ENCODE measurements around the gene TMEM235. TPM values are rescaled to one million over a fixed set of nuclear protein-coding genes. Genes with fewer than 3 reads are reported as not detected.

TMEM235 gene
- not detected for polyA plus RNA-seq (2012; ENCODE audit: insufficient read depth, insufficient read length, low read depth)

DNA sequence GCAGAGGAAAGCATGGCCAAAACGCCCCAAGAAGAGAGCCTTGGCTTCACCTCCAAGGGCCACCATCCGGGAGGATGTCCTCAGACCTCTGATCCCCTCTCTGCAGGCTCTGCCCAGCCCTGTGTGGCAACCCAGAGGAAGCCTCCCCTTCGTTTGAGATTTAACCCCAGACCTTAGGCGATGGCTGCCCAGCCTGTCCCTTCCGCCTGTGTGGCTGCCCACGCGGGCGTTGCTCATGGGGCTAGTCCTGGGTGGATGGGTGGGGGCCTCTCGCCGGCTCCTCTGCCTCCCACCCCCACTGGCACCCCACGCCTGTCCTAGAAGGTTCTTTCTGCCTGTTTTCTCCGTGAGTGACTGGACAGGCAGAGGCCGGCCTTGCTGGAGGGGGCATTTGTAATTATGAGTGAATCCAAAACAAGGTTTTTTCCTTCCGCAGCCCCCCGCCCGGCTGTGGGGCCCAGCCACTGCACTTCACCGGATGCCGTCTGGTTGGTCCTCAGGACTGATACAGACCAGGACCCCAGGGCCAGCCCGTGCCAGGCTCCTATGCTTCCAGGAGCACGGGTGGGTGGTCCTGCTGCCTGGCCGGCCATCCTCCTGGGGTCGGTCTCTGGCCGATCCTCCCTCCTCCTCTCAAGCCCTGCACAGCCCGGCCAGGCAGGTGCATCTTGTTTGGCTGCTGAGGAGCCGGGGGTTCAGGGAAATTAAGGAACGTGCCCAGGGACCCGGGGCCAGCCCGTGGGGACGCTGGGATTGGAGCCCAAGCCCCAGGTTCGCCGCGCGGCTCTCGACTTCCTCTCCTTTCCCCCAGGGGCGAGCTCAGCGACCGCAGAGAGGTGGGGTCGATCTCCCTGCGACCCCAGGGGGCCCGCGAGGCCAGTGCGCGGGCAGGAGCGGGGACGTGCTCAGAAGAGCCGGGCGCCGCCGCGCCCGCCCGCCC, at the start of gene TMEM235:
Gene TMEM235 (plus strand): TSS at position 636 of the 940 bp plus-strand sequence. CDS start 393 bp downstream, outside the sequence.
- no peak for DNase-seq
- Histone ChIP-seq H3K27me3 (no peaks in the 10 kb centered on the region), H3K9me3 (no peaks in the 10 kb centered on the region), H3K36me3 (no peaks in the 10 kb centered on the region), H3K4me1 (no peaks in the 10 kb centered on the region; the same call in 1 of the 2 replicates), H3K4me3 (ENCODE audit: low read depth, low read length) (no peak within 1 kb of the TSS)
- TF ChIP-seq, protein P1, sequence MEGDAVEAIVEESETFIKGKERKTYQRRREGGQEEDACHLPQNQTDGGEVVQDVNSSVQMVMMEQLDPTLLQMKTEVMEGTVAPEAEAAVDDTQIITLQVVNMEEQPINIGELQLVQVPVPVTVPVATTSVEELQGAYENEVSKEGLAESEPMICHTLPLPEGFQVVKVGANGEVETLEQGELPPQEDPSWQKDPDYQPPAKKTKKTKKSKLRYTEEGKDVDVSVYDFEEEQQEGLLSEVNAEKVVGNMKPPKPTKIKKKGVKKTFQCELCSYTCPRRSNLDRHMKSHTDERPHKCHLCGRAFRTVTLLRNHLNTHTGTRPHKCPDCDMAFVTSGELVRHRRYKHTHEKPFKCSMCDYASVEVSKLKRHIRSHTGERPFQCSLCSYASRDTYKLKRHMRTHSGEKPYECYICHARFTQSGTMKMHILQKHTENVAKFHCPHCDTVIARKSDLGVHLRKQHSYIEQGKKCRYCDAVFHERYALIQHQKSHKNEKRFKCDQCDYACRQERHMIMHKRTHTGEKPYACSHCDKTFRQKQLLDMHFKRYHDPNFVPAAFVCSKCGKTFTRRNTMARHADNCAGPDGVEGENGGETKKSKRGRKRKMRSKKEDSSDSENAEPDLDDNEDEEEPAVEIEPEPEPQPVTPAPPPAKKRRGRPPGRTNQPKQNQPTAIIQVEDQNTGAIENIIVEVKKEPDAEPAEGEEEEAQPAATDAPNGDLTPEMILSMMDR (IDR thresholded peaks at IDR 0.05; ENCODE audit: low read depth, low read length): no peak

DNA sequence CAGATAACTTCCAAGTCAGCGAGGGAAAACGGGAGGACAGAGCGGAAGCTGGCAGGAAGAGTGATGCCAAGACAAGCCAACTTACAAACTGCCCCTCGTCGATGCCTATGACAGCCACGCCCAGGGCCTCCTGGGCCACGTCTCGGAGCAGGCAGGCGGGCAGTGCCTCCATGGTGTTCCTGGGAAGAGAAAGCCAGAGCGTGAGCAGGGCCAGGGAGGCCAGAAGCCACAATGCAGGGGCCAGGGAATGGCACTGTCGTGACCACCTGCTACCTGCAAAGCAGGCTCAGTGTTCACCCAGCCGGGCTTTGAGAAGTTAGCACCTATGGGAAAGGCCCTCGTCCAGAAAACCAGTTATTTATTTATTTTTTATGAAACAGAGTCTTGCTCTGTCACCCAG, 48.9 kb upstream of the TMEM235 start:
- no peaks in the 10 kb centered on the region for H3K9me3 ChIP-seq
- no peak for DNase-seq
- H3K4me1 ChIP-seq: no peaks in the 10 kb centered on the region
- H3K27me3 ChIP-seq: no peaks in the 10 kb centered on the region
- TF ChIP-seq, protein P1 (IDR thresholded peaks at IDR 0.05; ENCODE audit: low read depth, low read length): no peak
- H3K36me3 ChIP-seq: peaks cover 37% of the 10 kb centered on the region
- no peak overlapping the region for H3K4me3 ChIP-seq (ENCODE audit: low read depth, low read length)

DNA sequence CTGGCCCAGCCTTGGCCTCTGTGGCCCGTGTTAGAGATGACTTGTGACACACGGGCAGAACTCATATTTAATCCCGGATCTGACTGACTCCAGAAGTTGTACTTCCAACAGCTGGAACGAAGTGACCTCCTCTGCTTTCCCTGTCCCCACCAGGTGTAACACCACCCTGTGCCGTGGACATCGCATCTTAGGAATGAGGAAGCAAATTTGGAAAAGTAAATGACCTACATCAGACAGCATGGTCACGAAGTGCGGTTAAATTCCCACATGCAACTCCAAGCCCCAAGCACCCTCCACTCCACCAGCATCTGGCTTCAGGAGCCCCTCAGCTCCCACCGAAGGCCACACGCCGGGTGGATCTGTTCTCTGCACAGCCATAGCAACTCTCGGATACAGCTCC, 47.5 kb upstream of the TMEM235 start:
- no peak for DNase-seq
- no peaks in the 10 kb centered on the region for H3K9me3 ChIP-seq
- no peaks in the 10 kb centered on the region for H3K4me1 ChIP-seq
- no peak overlapping the region for H3K4me3 ChIP-seq (ENCODE audit: low read depth, low read length)
- H3K36me3 ChIP-seq: peaks cover 30% of the 10 kb centered on the region
- no peaks in the 10 kb centered on the region for H3K27me3 ChIP-seq
- TF ChIP-seq, protein P1 (IDR thresholded peaks at IDR 0.05; ENCODE audit: low read depth, low read length): no peak

DNA sequence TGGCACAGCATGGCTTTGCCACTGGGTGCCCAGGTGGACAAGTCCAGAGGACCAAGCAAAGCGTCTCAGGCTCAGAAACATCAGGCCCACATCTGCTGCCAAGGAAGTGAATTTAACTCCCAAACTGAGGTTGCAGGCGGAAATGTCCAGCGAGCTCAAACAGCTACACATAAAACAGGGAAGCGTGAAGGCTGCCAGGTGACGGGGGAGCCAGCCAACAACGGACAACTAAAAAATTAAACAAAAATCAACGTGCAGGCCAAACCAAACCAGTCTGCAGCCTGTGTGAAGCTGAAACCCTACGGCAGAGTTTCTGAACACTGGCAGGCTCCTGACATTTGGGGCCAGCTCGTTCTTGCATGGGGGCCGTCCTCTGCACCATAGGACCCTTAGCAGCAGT, 47.1 kb upstream of the TMEM235 start:
- no peak overlapping the region for H3K4me3 ChIP-seq (ENCODE audit: low read depth, low read length)

DNA sequence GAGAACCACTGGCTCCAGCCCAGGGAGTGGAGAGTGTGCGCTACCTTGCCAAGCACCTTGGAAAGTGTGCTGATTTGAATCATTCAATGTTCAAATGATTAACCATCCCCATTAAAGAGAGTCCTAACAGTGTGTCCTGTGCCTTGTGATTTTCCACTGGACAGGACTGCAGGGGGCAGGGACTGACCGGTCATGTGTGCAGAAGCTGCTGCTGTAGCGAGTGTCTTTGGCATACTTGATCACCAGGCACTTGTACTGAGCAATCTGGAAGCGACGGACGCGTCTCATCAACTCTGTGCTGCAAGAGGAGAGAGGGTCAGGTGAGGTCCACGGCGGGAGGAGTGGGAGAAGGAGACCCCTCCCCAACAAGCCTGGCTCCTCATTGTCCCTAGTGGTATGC, 46.6 kb upstream of the TMEM235 start:
- H3K27me3 ChIP-seq: no peaks in the 10 kb centered on the region
- H3K4me1 ChIP-seq: no peaks in the 10 kb centered on the region
- H3K36me3 ChIP-seq: peaks cover 20% of the 10 kb centered on the region
- TF ChIP-seq, protein P1 (IDR thresholded peaks at IDR 0.05; ENCODE audit: low read depth, low read length): no peak
- no peak for DNase-seq
- no peak overlapping the region for H3K4me3 ChIP-seq (ENCODE audit: low read depth, low read length)
- H3K9me3 ChIP-seq: no peaks in the 10 kb centered on the region

More for the DNA sequence above, 47.1 kb upstream of the TMEM235 start:
- H3K9me3 ChIP-seq: no peaks in the 10 kb centered on the region
- TF ChIP-seq, protein P1 (IDR thresholded peaks at IDR 0.05; ENCODE audit: low read depth, low read length): no peak
- H3K27me3 ChIP-seq: no peaks in the 10 kb centered on the region
- peaks cover 26% of the 10 kb centered on the region for H3K36me3 ChIP-seq
- DNase-seq: no peak
- no peaks in the 10 kb centered on the region for H3K4me1 ChIP-seq

All from BE2C (cell line).